Brain microvascular endothelial cell (primary cell): ENCODE results near the gene CD36.

ENCODE experiments used
- DNase-seq: peaks from one replicate; pipeline ENCODE4 v3.0.0-alpha.2; 2020
- H3K27ac ChIP-seq: fragments of 250-450 bp; sonication (Bioruptor Pico); 2 replicates; pipeline ENCODE4 v1.5.1; 2020; ENCODE audit warnings: mild to moderate bottlenecking, moderate library complexity
- H3K27me3 ChIP-seq: fragments of 250-450 bp; sonication (Bioruptor Pico); replicated peaks from 2 replicates; pipeline ENCODE4 v1.5.1; 2020; ENCODE audit warnings: mild to moderate bottlenecking
- H3K36me3 ChIP-seq: fragments of 250-450 bp; sonication (Bioruptor Pico); replicated peaks from 2 replicates; pipeline ENCODE4 v1.5.1; 2020; ENCODE audit warnings: mild to moderate bottlenecking
- H3K4me3 ChIP-seq: 2 replicates; pipeline ENCODE4 v1.5.1; 2011; ENCODE audit warnings: low read depth, mild to moderate bottlenecking, control low read depth, low read length, moderate library complexity
- in situ Hi-C: cut with HindIII; loops from 2 replicates; pipeline ENCODE4 v1.10.0; 2017; ENCODE audit warnings: low sequenced_read_pairs, low pct_ligation_motif_present
- TF ChIP-seq, protein P1 (sequence below): IDR thresholded peaks from 2 replicates; pipeline ENCODE4 v1.5.1; 2011; ENCODE audit warnings: low read depth, mild to moderate bottlenecking, moderate library complexity, low read length, control low read depth, inconsistent platforms; ENCODE audit errors: missing control alignments

Gene CD36

DNA sequence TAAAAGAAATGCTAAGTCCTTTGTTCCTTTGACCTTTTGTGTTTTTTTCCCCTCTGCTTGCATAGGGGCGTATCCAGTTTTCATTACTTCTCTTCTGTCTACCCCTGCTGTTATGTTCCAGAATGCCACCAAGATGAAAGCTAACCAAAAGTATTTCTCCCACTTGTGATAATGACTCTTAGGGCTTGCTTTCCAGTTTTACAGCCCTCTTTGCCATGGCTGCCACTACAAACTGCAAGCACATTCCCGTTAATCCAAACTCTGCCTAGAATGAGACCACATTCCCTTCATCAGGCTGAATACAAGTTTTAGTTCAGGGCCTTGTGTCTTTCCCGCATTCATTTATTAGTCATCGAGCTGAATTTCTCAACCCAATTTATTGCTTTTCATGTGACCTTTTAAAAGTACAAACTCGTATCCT lies 23.6 kb upstream of the CD36 start:
- Histone ChIP-seq H3K27ac (no peak overlapping the region), H3K4me3 (no peak overlapping the region), H3K36me3 (no peaks in the 10 kb centered on the region), H3K27me3 (no peaks in the 10 kb centered on the region)
- in situ Hi-C loops, result no loop called here
- DNase-seq, result peak; percentile 16
- TF ChIP-seq, protein P1, sequence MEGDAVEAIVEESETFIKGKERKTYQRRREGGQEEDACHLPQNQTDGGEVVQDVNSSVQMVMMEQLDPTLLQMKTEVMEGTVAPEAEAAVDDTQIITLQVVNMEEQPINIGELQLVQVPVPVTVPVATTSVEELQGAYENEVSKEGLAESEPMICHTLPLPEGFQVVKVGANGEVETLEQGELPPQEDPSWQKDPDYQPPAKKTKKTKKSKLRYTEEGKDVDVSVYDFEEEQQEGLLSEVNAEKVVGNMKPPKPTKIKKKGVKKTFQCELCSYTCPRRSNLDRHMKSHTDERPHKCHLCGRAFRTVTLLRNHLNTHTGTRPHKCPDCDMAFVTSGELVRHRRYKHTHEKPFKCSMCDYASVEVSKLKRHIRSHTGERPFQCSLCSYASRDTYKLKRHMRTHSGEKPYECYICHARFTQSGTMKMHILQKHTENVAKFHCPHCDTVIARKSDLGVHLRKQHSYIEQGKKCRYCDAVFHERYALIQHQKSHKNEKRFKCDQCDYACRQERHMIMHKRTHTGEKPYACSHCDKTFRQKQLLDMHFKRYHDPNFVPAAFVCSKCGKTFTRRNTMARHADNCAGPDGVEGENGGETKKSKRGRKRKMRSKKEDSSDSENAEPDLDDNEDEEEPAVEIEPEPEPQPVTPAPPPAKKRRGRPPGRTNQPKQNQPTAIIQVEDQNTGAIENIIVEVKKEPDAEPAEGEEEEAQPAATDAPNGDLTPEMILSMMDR, result no peak

DNA sequence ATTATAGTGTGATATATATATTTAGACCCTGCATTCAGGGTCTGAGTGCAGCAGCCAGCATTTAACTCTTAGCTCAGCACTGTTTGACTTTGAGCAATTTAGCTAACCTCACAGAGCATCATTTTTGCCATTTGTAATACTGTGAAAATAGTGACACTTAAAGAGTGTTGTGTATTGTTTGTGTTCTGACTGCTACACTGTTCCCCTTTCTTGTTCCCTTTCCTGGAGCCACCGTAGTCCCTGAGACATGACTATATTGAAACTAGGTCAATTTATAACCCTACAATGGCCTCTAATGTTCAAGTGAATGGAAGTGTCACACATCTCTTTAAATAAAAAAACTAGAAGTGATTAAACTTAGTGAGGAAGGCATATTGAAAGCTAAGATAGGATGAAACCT lies 20.3 kb upstream of the CD36 start:
- H3K4me3 ChIP-seq, result no peak overlapping the region
- H3K27ac ChIP-seq, result no peak overlapping the region
- in situ Hi-C loops, result no loop called here

DNA sequence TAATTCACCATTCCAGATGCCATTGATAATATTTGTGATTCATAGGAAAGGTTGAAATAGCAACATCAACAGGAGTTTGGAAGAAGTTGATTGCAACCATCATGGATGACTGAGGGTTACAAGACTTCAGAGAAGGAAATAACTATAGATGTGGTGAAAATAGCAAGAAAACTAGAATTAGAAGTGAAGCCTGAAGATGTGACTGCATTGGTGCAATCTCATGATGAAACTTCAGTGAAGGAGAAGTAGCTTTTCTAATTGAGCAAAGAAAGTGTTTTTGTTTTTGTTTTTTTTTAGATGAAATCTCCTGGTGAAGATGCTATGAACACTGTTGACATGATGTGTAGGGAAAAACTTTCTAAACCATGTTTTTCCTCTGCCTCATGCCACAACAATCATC lies 18.7 kb upstream of the CD36 start:
- H3K4me3 ChIP-seq, result no peak overlapping the region
- in situ Hi-C loops, result no loop called here
- H3K27ac ChIP-seq, result no peak overlapping the region
- no peaks in the 10 kb centered on the region for H3K27me3 ChIP-seq
- no peaks in the 10 kb centered on the region for H3K36me3 ChIP-seq
- DNase-seq, result no peak
- TF ChIP-seq, protein P1, result no peak

More for the DNA sequence above, 20.3 kb upstream of the CD36 start:
- Histone ChIP-seq H3K27me3 (no peaks in the 10 kb centered on the region), H3K36me3 (no peaks in the 10 kb centered on the region)
- TF ChIP-seq, protein P1, result no peak
- no peak for DNase-seq

DNA sequence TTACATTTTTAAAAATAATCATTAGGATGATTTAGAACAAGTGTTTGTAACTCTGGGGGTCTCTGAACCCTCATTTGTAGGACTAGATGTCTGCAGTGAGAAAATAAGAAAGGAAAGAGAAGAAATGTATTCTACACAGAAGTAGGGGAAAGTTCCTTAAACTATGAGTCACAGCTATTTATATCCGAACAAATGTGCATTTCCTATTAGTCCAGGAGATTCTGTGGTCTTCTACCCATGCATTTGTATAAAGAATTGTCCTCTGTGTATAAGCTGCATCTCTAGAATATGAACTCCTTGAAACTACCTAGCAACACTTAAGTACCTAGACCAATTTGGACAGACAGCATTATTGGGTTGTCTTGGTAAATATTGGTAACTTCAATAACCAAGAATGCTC lies 15.9 kb upstream of the CD36 start:
- DNase-seq, result no peak
- no peak overlapping the region for H3K4me3 ChIP-seq
- in situ Hi-C loops, result no loop called here
- no peak overlapping the region for H3K27ac ChIP-seq
- TF ChIP-seq, protein P1, result no peak
- H3K27me3 ChIP-seq, result no peaks in the 10 kb centered on the region
- no peaks in the 10 kb centered on the region for H3K36me3 ChIP-seq

DNA sequence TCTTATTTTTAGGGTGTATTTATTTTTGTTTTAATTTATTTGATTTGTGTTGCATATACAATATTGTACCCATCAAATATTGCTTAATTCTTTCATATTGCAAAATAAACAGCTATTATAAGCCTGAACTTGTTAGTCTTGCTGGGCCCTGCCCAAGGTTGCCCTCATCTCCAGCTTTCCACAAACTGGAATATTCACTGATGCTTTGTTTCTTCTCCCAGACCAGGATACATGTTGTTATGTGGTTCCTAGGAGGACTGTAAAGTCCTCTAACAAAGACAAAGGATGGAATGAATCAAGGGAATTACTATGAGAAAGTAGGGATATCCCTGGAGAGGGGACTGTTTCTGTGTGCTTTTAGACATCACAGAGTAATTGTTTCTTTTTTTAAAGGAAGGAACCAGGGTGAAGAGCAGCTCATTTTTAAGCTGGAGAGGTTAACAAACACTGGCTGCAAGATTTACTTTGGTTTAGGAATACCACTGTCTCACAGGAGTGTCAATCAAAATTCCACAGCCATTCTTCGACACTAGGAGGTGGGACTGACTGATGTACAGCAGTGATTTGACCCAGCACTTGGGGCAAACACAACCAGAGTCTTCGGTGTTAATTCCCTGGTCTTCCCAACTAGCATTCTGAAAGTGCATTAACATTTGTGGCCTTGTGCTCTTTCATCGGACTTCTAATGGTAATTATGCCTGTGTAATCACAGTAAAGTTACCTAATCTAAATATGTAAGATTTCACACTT lies 14.8 kb upstream of the CD36 start:
- TF ChIP-seq, protein P1, result no peak
- in situ Hi-C loops, result no loop called here
- H3K36me3 ChIP-seq, result no peaks in the 10 kb centered on the region
- no peak overlapping the region for H3K4me3 ChIP-seq
- no peak overlapping the region for H3K27ac ChIP-seq
- no peaks in the 10 kb centered on the region for H3K27me3 ChIP-seq
- no peak for DNase-seq

DNA sequence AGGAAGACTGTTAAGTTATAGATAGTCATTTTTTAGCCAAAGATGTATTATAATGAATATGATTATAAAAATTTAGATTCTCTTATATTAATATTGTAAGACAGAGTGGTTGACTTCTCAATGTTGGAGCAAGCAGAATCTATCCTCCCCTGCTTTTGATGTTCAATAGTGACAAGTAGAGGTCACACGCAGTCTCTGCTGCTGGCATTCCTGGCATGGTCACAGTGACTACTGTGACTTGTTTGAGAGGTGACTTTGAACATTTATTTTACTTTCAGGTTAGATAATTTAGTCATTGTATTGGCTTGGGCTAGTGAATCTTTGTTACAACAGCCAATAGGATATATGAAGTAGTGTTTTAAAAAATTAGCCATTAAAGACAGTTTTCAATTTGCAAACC lies 13.7 kb upstream of the CD36 start:
- in situ Hi-C loops, result no loop called here

More for the DNA sequence above, 13.7 kb upstream of the CD36 start:
- no peak for DNase-seq
- Histone ChIP-seq H3K36me3 (no peaks in the 10 kb centered on the region), H3K27ac (no peak overlapping the region), H3K27me3 (no peaks in the 10 kb centered on the region), H3K4me3 (no peak overlapping the region)
- TF ChIP-seq, protein P1, result no peak
